Astrocyte (in vitro differentiated cells and primary cell): ENCODE results near the gene TMEM270. TPM values are rescaled to one million over a fixed set of nuclear protein-coding genes. Genes with fewer than 3 reads are reported as not detected.

Experiments
- DNase-seq: peaks from one replicate; pipeline ENCODE4 v3.0.0-alpha.2; 2010; ENCODE audit warnings: low read depth
- FAIRE-seq: peaks from 2 replicates; lab custom pipeline; 2011; peaks lifted over from hg19 to GRCh38; lab: Jason Lieb, UNC
- H2AFZ ChIP-seq: 2 replicates; pipeline ENCODE4 v1.6.0; 2012; ENCODE audit warnings: low read depth, low read length, inconsistent platforms
- H3K27ac ChIP-seq: 2 replicates; pipeline ENCODE4 v1.5.1; 2011; ENCODE audit warnings: low read depth, low read length, inconsistent platforms
- H3K27me3 ChIP-seq: 2 replicates; pipeline ENCODE4 v1.6.0; 2011; ENCODE audit warnings: low read length, inconsistent platforms; ENCODE audit not compliant: insufficient read depth
- H3K36me3 ChIP-seq: 2 replicates; pipeline ENCODE4 v1.5.1; 2011; ENCODE audit warnings: low read length, inconsistent platforms; ENCODE audit not compliant: insufficient read depth
- H3K4me1 ChIP-seq: 2 replicates; pipeline ENCODE4 v1.5.1; 2011; ENCODE audit warnings: low read length, inconsistent platforms; ENCODE audit not compliant: insufficient read depth
- H3K4me2 ChIP-seq: 2 replicates; pipeline ENCODE4 v1.6.0; 2012; ENCODE audit warnings: low read length, inconsistent platforms
- H3K4me3 ChIP-seq: 2 replicates; pipeline ENCODE4 v1.5.1; 2011; ENCODE audit warnings: low read depth, mild to moderate bottlenecking, low read length, inconsistent platforms; ENCODE audit not compliant: insufficient read depth
- H3K79me2 ChIP-seq: 2 replicates; pipeline ENCODE4 v1.6.0; 2012; ENCODE audit warnings: mild to moderate bottlenecking, low read length, inconsistent platforms; ENCODE audit not compliant: insufficient read depth
- H3K9ac ChIP-seq: 2 replicates; pipeline ENCODE4 v1.6.0; 2012; ENCODE audit warnings: mild to moderate bottlenecking, low read length, inconsistent platforms
- H3K9me3 ChIP-seq: 2 replicates; pipeline ENCODE4 v1.5.1; 2012; ENCODE audit warnings: low read depth, mild to moderate bottlenecking, low read length, inconsistent platforms; ENCODE audit not compliant: insufficient read depth
- H4K20me1 ChIP-seq: 2 replicates; pipeline ENCODE4 v1.6.0; 2012; ENCODE audit warnings: low read length, inconsistent platforms; ENCODE audit not compliant: insufficient read depth
- H3K27ac Mint-ChIP-seq: one replicate; pipeline ENCODE4 v1.8.0; 2021; ENCODE audit warnings: mild to moderate bottlenecking, mixed read lengths; ENCODE audit not compliant: unreplicated experiment
- H3K27me3 Mint-ChIP-seq: one replicate; pipeline ENCODE4 v1.8.0; 2021; ENCODE audit warnings: low read depth, mixed read lengths; ENCODE audit not compliant: unreplicated experiment
- H3K36me3 Mint-ChIP-seq: one replicate; pipeline ENCODE4 v1.8.0; 2021; ENCODE audit warnings: low read depth, mixed read lengths; ENCODE audit not compliant: unreplicated experiment
- H3K4me1 Mint-ChIP-seq: one replicate; pipeline ENCODE4 v1.8.0; 2021; ENCODE audit warnings: low read depth, mixed read lengths; ENCODE audit not compliant: unreplicated experiment
- H3K4me3 Mint-ChIP-seq: one replicate; pipeline ENCODE4 v1.8.0; 2021; ENCODE audit warnings: mild to moderate bottlenecking, moderate library complexity, mixed read lengths; ENCODE audit not compliant: unreplicated experiment
- H3K9me3 Mint-ChIP-seq: one replicate; pipeline ENCODE4 v1.8.0; 2021; ENCODE audit warnings: mild to moderate bottlenecking, mixed read lengths; ENCODE audit not compliant: unreplicated experiment
- EZH2 ChIP-seq: IDR thresholded peaks from 2 replicates; pipeline ENCODE4 v1.6.1; 2012; ENCODE audit warnings: mild to moderate bottlenecking, low read length, inconsistent platforms; ENCODE audit not compliant: insufficient read depth
- total RNA-seq: library from RNA; stranded (reverse); gene quantifications from 2 replicates; pipeline ENCODE4 v1.2.1, GENCODE V29; 2021
- TF ChIP-seq, protein P1 (sequence below): IDR thresholded peaks from 2 replicates; pipeline ENCODE4 v1.5.1; 2011; ENCODE audit warnings: low read depth, mild to moderate bottlenecking, inconsistent platforms, low read length, moderate library complexity; ENCODE audit not compliant: insufficient read depth

The TMEM270 gene
- total RNA-seq, 1 donor from 2014 or later: not detected

DNA sequence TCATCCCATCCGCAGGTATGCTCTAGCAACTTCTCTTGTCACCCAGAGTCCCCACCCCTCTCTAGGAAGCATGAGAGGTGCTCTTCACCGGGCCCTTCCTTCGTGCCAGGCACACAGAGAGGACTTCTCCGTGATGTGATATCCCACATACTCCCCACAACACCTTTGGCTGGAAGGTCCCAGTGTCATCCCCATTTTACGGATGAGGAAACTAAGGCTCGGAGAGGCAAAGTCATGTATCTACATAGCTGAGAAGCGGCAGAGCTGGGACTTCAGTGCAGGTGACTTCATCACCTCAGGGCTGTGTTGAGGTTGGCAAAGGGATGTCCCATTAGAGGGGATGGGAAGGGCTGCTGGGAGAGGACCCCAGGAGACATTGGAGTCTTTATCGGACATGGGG lies 15.4 kb downstream of the TMEM270 start:
- Histone ChIP-seq H3K36me3 (no peaks in the 10 kb centered on the region), H3K27me3 (peaks cover 6% of the 10 kb centered on the region), H4K20me1 (no peaks in the 10 kb centered on the region), H2AFZ (no peak overlapping the region), H3K4me1 (no peaks in the 10 kb centered on the region), H3K9ac (no peak overlapping the region), H3K4me2 (no peak overlapping the region), H3K9me3 (no peaks in the 10 kb centered on the region), H3K79me2 (no peaks in the 10 kb centered on the region), H3K27ac (no peak overlapping the region), H3K4me3 (no peak overlapping the region)
- Mint-ChIP-seq H3K4me1 (peaks cover 11% of the 10 kb centered on the region), H3K9me3 (no peaks in the 10 kb centered on the region), H3K36me3 (peaks cover 3% of the 10 kb centered on the region), H3K27ac (no peak overlapping the region), H3K27me3 (peaks cover 35% of the 10 kb centered on the region), H3K4me3 (no peak overlapping the region)
- DNase-seq: no peak
- no peak for FAIRE-seq
- TF ChIP-seq, protein P1, sequence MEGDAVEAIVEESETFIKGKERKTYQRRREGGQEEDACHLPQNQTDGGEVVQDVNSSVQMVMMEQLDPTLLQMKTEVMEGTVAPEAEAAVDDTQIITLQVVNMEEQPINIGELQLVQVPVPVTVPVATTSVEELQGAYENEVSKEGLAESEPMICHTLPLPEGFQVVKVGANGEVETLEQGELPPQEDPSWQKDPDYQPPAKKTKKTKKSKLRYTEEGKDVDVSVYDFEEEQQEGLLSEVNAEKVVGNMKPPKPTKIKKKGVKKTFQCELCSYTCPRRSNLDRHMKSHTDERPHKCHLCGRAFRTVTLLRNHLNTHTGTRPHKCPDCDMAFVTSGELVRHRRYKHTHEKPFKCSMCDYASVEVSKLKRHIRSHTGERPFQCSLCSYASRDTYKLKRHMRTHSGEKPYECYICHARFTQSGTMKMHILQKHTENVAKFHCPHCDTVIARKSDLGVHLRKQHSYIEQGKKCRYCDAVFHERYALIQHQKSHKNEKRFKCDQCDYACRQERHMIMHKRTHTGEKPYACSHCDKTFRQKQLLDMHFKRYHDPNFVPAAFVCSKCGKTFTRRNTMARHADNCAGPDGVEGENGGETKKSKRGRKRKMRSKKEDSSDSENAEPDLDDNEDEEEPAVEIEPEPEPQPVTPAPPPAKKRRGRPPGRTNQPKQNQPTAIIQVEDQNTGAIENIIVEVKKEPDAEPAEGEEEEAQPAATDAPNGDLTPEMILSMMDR: no peak
- TF ChIP-seq EZH2: no peak

DNA sequence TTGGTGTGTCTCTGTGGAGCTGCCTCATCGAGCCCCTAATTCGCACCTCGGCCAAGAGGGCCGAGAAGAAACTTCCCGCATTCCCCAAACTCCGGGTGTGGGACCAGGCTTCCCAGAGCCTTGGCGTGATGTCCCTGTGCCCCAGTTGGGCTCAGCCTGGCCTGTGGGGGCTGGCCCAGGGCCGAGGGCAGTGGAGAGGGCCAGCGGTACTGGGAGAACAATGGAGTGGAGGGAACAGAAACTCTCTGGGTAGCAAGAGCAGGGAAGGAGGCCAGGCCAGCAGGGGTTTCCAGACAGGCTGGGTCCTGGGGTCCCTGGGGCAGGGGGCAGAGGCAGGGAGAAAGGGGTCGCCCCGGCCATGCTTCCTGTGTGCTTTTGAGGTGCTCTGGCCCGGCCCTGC lies 16.0 kb downstream of the TMEM270 start:
- TF ChIP-seq, protein P1: no peak
- TF ChIP-seq EZH2: no peak
- no peaks in the 10 kb centered on the region for H4K20me1 ChIP-seq
- peaks cover 11% of the 10 kb centered on the region for H3K4me1 Mint-ChIP-seq
- H3K4me3 ChIP-seq: no peak overlapping the region
- DNase-seq (no peak), FAIRE-seq (no peak)
- peaks cover 9% of the 10 kb centered on the region for H3K27me3 ChIP-seq
- no peaks in the 10 kb centered on the region for H3K9me3 ChIP-seq
- no peaks in the 10 kb centered on the region for H3K79me2 ChIP-seq
- peaks cover 36% of the 10 kb centered on the region for H3K27me3 Mint-ChIP-seq
- H3K27ac Mint-ChIP-seq: no peak overlapping the region
- H2AFZ ChIP-seq: no peak overlapping the region
- H3K4me3 Mint-ChIP-seq: no peak overlapping the region
- no peak overlapping the region for H3K4me2 ChIP-seq
- H3K9me3 Mint-ChIP-seq: no peaks in the 10 kb centered on the region
- no peaks in the 10 kb centered on the region for H3K36me3 ChIP-seq
- H3K27ac ChIP-seq: no peak overlapping the region
- peaks cover 3% of the 10 kb centered on the region for H3K36me3 Mint-ChIP-seq
- H3K9ac ChIP-seq: no peak overlapping the region
- no peaks in the 10 kb centered on the region for H3K4me1 ChIP-seq

DNA sequence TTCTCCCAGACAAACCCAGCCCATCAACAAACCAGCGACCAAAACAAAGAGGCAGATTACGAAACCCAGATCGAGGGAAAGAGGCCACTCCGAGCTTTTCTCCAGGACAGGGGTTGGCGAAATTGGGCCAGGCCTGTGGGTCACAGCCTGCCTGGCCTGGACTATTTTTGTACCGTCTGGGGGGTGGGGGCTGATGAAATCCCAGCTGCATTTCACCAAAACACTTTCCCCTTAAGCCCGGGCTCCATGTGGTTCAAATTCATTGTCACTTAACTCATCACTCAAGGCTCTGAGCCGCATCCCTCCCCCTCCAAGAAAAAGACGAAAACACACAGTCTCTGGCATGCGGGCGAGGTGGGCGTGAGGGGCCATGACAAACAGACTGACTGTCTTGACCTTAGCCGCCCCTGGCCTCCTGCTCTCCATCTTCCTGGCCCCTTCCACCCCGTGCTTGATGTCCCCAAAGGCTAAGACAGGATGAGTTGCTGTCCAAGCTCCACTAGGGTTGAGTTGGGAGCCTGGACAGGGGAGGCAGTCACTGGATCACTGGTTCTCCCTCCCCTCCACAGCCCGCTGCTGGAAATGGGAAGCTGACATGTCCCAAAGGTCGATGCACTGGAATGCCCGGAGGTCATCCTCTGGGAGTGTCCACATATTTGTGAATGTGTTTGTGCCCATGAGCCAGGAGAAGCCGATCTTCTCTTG lies 19.2 kb downstream of the TMEM270 start:
- Histone ChIP-seq H4K20me1 (no peaks in the 10 kb centered on the region), H3K36me3 (no peaks in the 10 kb centered on the region), H3K4me1 (no peaks in the 10 kb centered on the region), H3K9me3 (no peaks in the 10 kb centered on the region), H2AFZ (no peak overlapping the region), H3K4me2 (no peak overlapping the region), H3K9ac (no peak overlapping the region), H3K79me2 (no peaks in the 10 kb centered on the region), H3K27ac (no peak overlapping the region), H3K27me3 (peaks cover 9% of the 10 kb centered on the region), H3K4me3 (no peak overlapping the region)
- Mint-ChIP-seq H3K27ac (peak overlapping the region; percentile 48), H3K4me3 (no peak overlapping the region), H3K27me3 (peaks cover 33% of the 10 kb centered on the region), H3K4me1 (peaks cover 11% of the 10 kb centered on the region), H3K36me3 (peaks cover 3% of the 10 kb centered on the region), H3K9me3 (no peaks in the 10 kb centered on the region)
- TF ChIP-seq, protein P1: no peak
- TF ChIP-seq EZH2: no peak
- DNase-seq: no peak
- no peak for FAIRE-seq
